GM12872 (cell line): ENCODE results near the gene SNRPF.

ENCODE experiments used
- CTCF ChIP-seq: IDR thresholded peaks from 3 replicates; pipeline ENCODE4 v1.5.1; 2011; ENCODE audit warnings: low read depth, mild to moderate bottlenecking, low read length, moderate library complexity; ENCODE audit not compliant: insufficient read depth

SNRPF gene

GRCh38 chr12:95909871-95910270, 51.1 kb downstream of the SNRPF start:
- TF ChIP-seq CTCF, result no peak
